SJCRH30 (cell line): ENCODE results near the gene FAM177B. TPM values are rescaled to one million over a fixed set of nuclear protein-coding genes. Genes with fewer than 3 reads are reported as not detected.
A peak's percentile ranks its signal among the peaks of the same experiment; 100 is the strongest.
"Not testable (repeated sequence)": the region's sequence is repeated elsewhere in the genome, so short reads cannot be mapped to it uniquely, and the experiment has no call there.

Experiments
- DNase-seq, 2 experiments: peaks; one replicate each; pipeline ENCODE4 v3.0.0-alpha.2; 2015 to 2020
- H3K27ac ChIP-seq: fragments of 250-450 bp; sonication (Bioruptor Pico); 2 replicates; pipeline ENCODE4 v1.5.1; 2020; ENCODE audit warnings: mild to moderate bottlenecking, moderate library complexity
- H3K27me3 ChIP-seq: fragments of 250-450 bp; sonication (Bioruptor Pico); 2 replicates; pipeline ENCODE4 v1.5.1; 2020; ENCODE audit warnings: mild to moderate bottlenecking, moderate library complexity
- H3K36me3 ChIP-seq: fragments of 250-450 bp; sonication (Bioruptor Pico); 2 replicates; pipeline ENCODE4 v1.5.1; 2020; ENCODE audit warnings: mild to moderate bottlenecking, moderate library complexity
- H3K4me1 ChIP-seq: fragments of 250-450 bp; sonication (Bioruptor Pico); 2 replicates; pipeline ENCODE4 v1.5.1; 2020; ENCODE audit warnings: mild to moderate bottlenecking, moderate library complexity
- H3K4me3 ChIP-seq: fragments of 250-450 bp; sonication (Bioruptor Pico); 2 replicates; pipeline ENCODE4 v1.5.1; 2020; ENCODE audit warnings: mild to moderate bottlenecking, moderate library complexity
- H3K9me3 ChIP-seq: fragments of 250-450 bp; sonication (Bioruptor Pico); replicated peaks from 2 replicates; pipeline ENCODE4 v1.5.1; 2020; ENCODE audit warnings: mild to moderate bottlenecking, moderate library complexity
- total RNA-seq: library from RNA; depleted of rRNA; stranded (reverse); fragments of >200 nt; shearing (Covaris generic); gene quantifications from 2 replicates; pipeline ENCODE4 v1.2.3, GENCODE V29; 2014

FAM177B gene
- total RNA-seq, 1 experiment from 2014 or later = not detected

GRCh38 chr1:222761083-222761482 lies 24.1 kb downstream of the FAM177B start:
- H3K27ac ChIP-seq = no peak overlapping the region
- DNase-seq = peak; percentile 50 to 52
- H3K4me3 ChIP-seq = no peak overlapping the region
- H3K9me3 ChIP-seq = no peaks in the 10 kb centered on the region
- H3K27me3 ChIP-seq = no peaks in the 10 kb centered on the region
- peaks cover 14% of the 10 kb centered on the region for H3K4me1 ChIP-seq
- H3K36me3 ChIP-seq = no peaks in the 10 kb centered on the region

GRCh38 chr1:222762178-222762577 lies 25.2 kb downstream of the FAM177B start:
- not testable (repeated sequence) for DNase-seq, H3K9me3 ChIP-seq, H3K36me3 ChIP-seq, H3K4me3 ChIP-seq, H3K27ac ChIP-seq, H3K27me3 ChIP-seq
- peaks cover 14% of the 10 kb centered on the region for H3K4me1 ChIP-seq

GRCh38 chr1:222767152-222767571 lies 30.2 kb downstream of the FAM177B start:
- no peak for DNase-seq
- Histone ChIP-seq H3K36me3 (no peaks in the 10 kb centered on the region), H3K9me3 (peaks cover 7% of the 10 kb centered on the region), H3K27me3 (no peaks in the 10 kb centered on the region), H3K4me3 (no peak overlapping the region), H3K27ac (no peak overlapping the region), H3K4me1 (no peaks in the 10 kb centered on the region)

- Histone ChIP-seq H3K9me3 (peaks cover 7% of the 10 kb centered on the region), H3K27ac (no peak overlapping the region), H3K27me3 (no peaks in the 10 kb centered on the region), H3K4me3 (no peak overlapping the region), H3K4me1 (peaks cover 12% of the 10 kb centered on the region), H3K36me3 (no peaks in the 10 kb centered on the region)
- no peak for DNase-seq
These were observed 31.6 kb downstream of the FAM177B start for GRCh38 chr1:222768592-222768991.

- H3K4me3 ChIP-seq = no peak overlapping the region
- H3K9me3 ChIP-seq = peaks cover 7% of the 10 kb centered on the region
- H3K27ac ChIP-seq = no peak overlapping the region
- DNase-seq = no peak
- H3K36me3 ChIP-seq = no peaks in the 10 kb centered on the region
- H3K27me3 ChIP-seq = no peaks in the 10 kb centered on the region
- peaks cover 14% of the 10 kb centered on the region for H3K4me1 ChIP-seq
These were observed 32.2 kb downstream of the FAM177B start for GRCh38 chr1:222769181-222769580.

GRCh38 chr1:222769971-222770620 lies 33.1 kb downstream of the FAM177B start:
- peaks cover 14% of the 10 kb centered on the region for H3K4me1 ChIP-seq
- no peaks in the 10 kb centered on the region for H3K36me3 ChIP-seq
- peaks cover 7% of the 10 kb centered on the region for H3K9me3 ChIP-seq
- no peaks in the 10 kb centered on the region for H3K27me3 ChIP-seq
- H3K27ac ChIP-seq = no peak overlapping the region
- no peak for DNase-seq
- no peak overlapping the region for H3K4me3 ChIP-seq

GRCh38 chr1:222772996-222773379 lies 36.0 kb downstream of the FAM177B start:
- no peak overlapping the region for H3K4me3 ChIP-seq
- H3K27ac ChIP-seq = peak overlapping the region; percentile 47
- H3K36me3 ChIP-seq = no peaks in the 10 kb centered on the region
- peaks cover 5% of the 10 kb centered on the region for H3K9me3 ChIP-seq
- H3K27me3 ChIP-seq = no peaks in the 10 kb centered on the region
- DNase-seq = peak; percentile 67 to 82
- peaks cover 14% of the 10 kb centered on the region for H3K4me1 ChIP-seq

- Histone ChIP-seq H3K4me1 (peaks cover 13% of the 10 kb centered on the region), H3K36me3 (peaks cover 4% of the 10 kb centered on the region; the same call in 1 of the 2 replicates), H3K4me3 (no peak overlapping the region), H3K27me3 (no peaks in the 10 kb centered on the region), H3K9me3 (no peaks in the 10 kb centered on the region; the same call in 1 of the 2 replicates), H3K27ac (no peak overlapping the region)
- DNase-seq = no peak
These were observed 40.5 kb downstream of the FAM177B start for GRCh38 chr1:222777463-222777862.

- Histone ChIP-seq H3K4me3 (no peak overlapping the region), H3K4me1 (peaks cover 8% of the 10 kb centered on the region), H3K9me3 (no peaks in the 10 kb centered on the region; the same call in 1 of the 2 replicates), H3K27ac (no peak overlapping the region), H3K36me3 (peaks cover 4% of the 10 kb centered on the region; the same call in 1 of the 2 replicates), H3K27me3 (no peaks in the 10 kb centered on the region)
- DNase-seq = no peak
These were observed 41.0 kb downstream of the FAM177B start for GRCh38 chr1:222777977-222778376.

- Histone ChIP-seq H3K4me1 (peaks cover 23% of the 10 kb centered on the region), H3K36me3 (peaks cover 4% of the 10 kb centered on the region; the same call in 1 of the 2 replicates), H3K9me3 (no peaks in the 10 kb centered on the region; the same call in 1 of the 2 replicates), H3K4me3 (no peak overlapping the region), H3K27ac (no peak overlapping the region), H3K27me3 (no peaks in the 10 kb centered on the region)
- no peak for DNase-seq
These were observed 44.2 kb downstream of the FAM177B start for GRCh38 chr1:222781251-222781650.

GRCh38 chr1:222783051-222783450 lies 46.0 kb downstream of the FAM177B start:
- DNase-seq = no peak
- Histone ChIP-seq H3K4me1 (peaks cover 30% of the 10 kb centered on the region), H3K4me3 (no peak overlapping the region), H3K9me3 (no peaks in the 10 kb centered on the region; the same call in 1 of the 2 replicates), H3K27ac (no peak overlapping the region), H3K27me3 (no peaks in the 10 kb centered on the region), H3K36me3 (peaks cover 4% of the 10 kb centered on the region; the same call in 1 of the 2 replicates)

- no peaks in the 10 kb centered on the region for H3K27me3 ChIP-seq
- no peak overlapping the region for H3K27ac ChIP-seq
- no peak overlapping the region for H3K4me3 ChIP-seq
- DNase-seq = no peak
- no peaks in the 10 kb centered on the region; the same call in 1 of the 2 replicates for H3K9me3 ChIP-seq
- H3K4me1 ChIP-seq = peaks cover 30% of the 10 kb centered on the region
- H3K36me3 ChIP-seq = no peaks in the 10 kb centered on the region
These were observed 47.4 kb downstream of the FAM177B start for GRCh38 chr1:222784371-222784770.

GRCh38 chr1:222784916-222785315 lies 47.9 kb downstream of the FAM177B start:
- DNase-seq = peak in 1 of 2 experiments; percentile 40
- H3K9me3 ChIP-seq = no peaks in the 10 kb centered on the region; the same call in 1 of the 2 replicates

GRCh38 chr1:222785529-222785928 lies 48.5 kb downstream of the FAM177B start:
- H3K9me3 ChIP-seq = no peaks in the 10 kb centered on the region; the same call in 1 of the 2 replicates
- H3K36me3 ChIP-seq = no peaks in the 10 kb centered on the region
- H3K27ac ChIP-seq = no peak overlapping the region
- no peaks in the 10 kb centered on the region for H3K27me3 ChIP-seq
- no peak for DNase-seq
- no peak overlapping the region for H3K4me3 ChIP-seq
- peaks cover 30% of the 10 kb centered on the region for H3K4me1 ChIP-seq

More at GRCh38 chr1:222784916-222785315, 47.9 kb downstream of the FAM177B start:
- H3K4me3 ChIP-seq = no peak overlapping the region
- peaks cover 30% of the 10 kb centered on the region for H3K4me1 ChIP-seq
- no peaks in the 10 kb centered on the region for H3K36me3 ChIP-seq
- no peak overlapping the region for H3K27ac ChIP-seq
- H3K27me3 ChIP-seq = no peaks in the 10 kb centered on the region

- H3K9me3 ChIP-seq = no peaks in the 10 kb centered on the region
- no peak overlapping the region for H3K4me3 ChIP-seq
- no peak overlapping the region for H3K27ac ChIP-seq
- no peaks in the 10 kb centered on the region for H3K36me3 ChIP-seq
- H3K4me1 ChIP-seq = peaks cover 30% of the 10 kb centered on the region
- DNase-seq = peak; percentile 43 to 77
- H3K27me3 ChIP-seq = no peaks in the 10 kb centered on the region
These were observed 49.1 kb downstream of the FAM177B start for GRCh38 chr1:222786121-222786520.

- no peaks in the 10 kb centered on the region for H3K36me3 ChIP-seq
- peaks cover 30% of the 10 kb centered on the region for H3K4me1 ChIP-seq
- no peaks in the 10 kb centered on the region for H3K9me3 ChIP-seq
- H3K27me3 ChIP-seq = no peaks in the 10 kb centered on the region
- H3K27ac ChIP-seq = no peak overlapping the region
- DNase-seq = no peak
- no peak overlapping the region for H3K4me3 ChIP-seq
These were observed 50.7 kb downstream of the FAM177B start for GRCh38 chr1:222787729-222788128.
